Esophagus muscularis mucosa (tissue), 4 donors: ENCODE results near the gene NR1H2. TPM values are rescaled to one million over a fixed set of nuclear protein-coding genes. Genes with fewer than 3 reads are reported as not detected.

Experiments
- DNase-seq: peaks from one replicate; pipeline ENCODE4 v3.0.0-alpha.2; 2017; ENCODE audit errors: extremely low spot score
- H3K27ac ChIP-seq, 4 donors: fragments of 200-600 bp; sonication (generic); replicated peaks in 1 of 4; 1 replicate in 3 of 4; 2 replicates in 1 of 4; pipeline ENCODE4 v1.5.1; 2016 to 2019; ENCODE audit warnings: mild to moderate bottlenecking in 1 of 4
- H3K27me3 ChIP-seq, 4 donors: fragments of 200-600 bp; sonication (generic); one replicate each; pipeline versions ENCODE4 v1.5.1 to v1.6.0; 2016 to 2019
- H3K36me3 ChIP-seq, 4 donors: fragments of 200-600 bp; sonication (generic); one replicate each; pipeline ENCODE4 v1.5.1; 2016 to 2019
- H3K4me1 ChIP-seq, 4 donors: fragments of 200-600 bp; sonication (generic); one replicate each; pipeline ENCODE4 v1.5.1; 2016 to 2019
- H3K4me3 ChIP-seq, 4 donors: fragments of 200-600 bp; sonication (generic); 1 replicate in 2 of 4; 2 replicates in 2 of 4; pipeline ENCODE4 v1.5.1; 2016 to 2019; ENCODE audit warnings: mild to moderate bottlenecking in 4 of 4, moderate library complexity in 1 of 4
- H3K9me3 ChIP-seq, 4 donors: fragments of 200-600 bp; sonication (generic); 1 replicate in 3 of 4; 2 replicates in 1 of 4; pipeline ENCODE4 v1.5.1; 2016 to 2019
- CTCF ChIP-seq, 3 experiments: fragments of 200-600 bp in 2 of 3; fragments of 450-650 bp in 1 of 3; sonication (generic) in 2 of 3; IDR thresholded peaks; one replicate each; pipeline ENCODE4 v1.5.1; 2017 to 2019; ENCODE audit warnings: antibody characterized with exemption in 3 of 3, mild to moderate bottlenecking in 2 of 3, moderate library complexity in 1 of 3
- EP300 ChIP-seq: sonication (generic); formaldehyde crosslinking; IDR thresholded peaks from one replicate; pipeline ENCODE4 v1.6.1; 2017; ENCODE audit warnings: antibody characterized with exemption
- POLR2A ChIP-seq: fragments of 450-650 bp; IDR thresholded peaks from one replicate; pipeline ENCODE4 v1.6.1; 2017; ENCODE audit warnings: antibody characterized with exemption, moderate library complexity, mild to moderate bottlenecking, low read depth
- POLR2AphosphoS5 ChIP-seq, 2 donors: sonication (generic); formaldehyde crosslinking; IDR thresholded peaks; one replicate each; pipeline ENCODE4 v1.6.1; 2017; ENCODE audit warnings: antibody characterized with exemption in 2 of 2
- WGBS: methylation state at CpG from one replicate; pipeline ENCODE4 v1.1.5; 2018; 5-methylcytosine and 5-hydroxymethylcytosine counted together
- intact Hi-C: fragments of 100-400 bp; cut with DNase I; formaldehyde crosslinking; loops from one replicate; pipeline ENCODE4 v1.15.1; 2023
- total RNA-seq, 4 donors: library from RNA; depleted of rRNA; stranded (reverse); fragments of >200 nt; gene quantifications; one replicate each; pipeline versions ENCODE4 v1.1.0 to v1.2.1, GENCODE V29; 2016

The NR1H2 gene
- total RNA-seq, 4 donors from 2014 or later: 123 to 224 (median 191) TPM

- H3K4me1 ChIP-seq: peaks cover 23 to 65% (median 58%) of the 10 kb centered on the region in 4 donors
- no peak for DNase-seq
- peaks cover 0 to 83% (median 41%) of the 10 kb centered on the region in 4 donors for H3K27me3 ChIP-seq
Measured at GRCh38 chr19:50331994-50332243, 44.3 kb upstream of the NR1H2 start.

DNA sequence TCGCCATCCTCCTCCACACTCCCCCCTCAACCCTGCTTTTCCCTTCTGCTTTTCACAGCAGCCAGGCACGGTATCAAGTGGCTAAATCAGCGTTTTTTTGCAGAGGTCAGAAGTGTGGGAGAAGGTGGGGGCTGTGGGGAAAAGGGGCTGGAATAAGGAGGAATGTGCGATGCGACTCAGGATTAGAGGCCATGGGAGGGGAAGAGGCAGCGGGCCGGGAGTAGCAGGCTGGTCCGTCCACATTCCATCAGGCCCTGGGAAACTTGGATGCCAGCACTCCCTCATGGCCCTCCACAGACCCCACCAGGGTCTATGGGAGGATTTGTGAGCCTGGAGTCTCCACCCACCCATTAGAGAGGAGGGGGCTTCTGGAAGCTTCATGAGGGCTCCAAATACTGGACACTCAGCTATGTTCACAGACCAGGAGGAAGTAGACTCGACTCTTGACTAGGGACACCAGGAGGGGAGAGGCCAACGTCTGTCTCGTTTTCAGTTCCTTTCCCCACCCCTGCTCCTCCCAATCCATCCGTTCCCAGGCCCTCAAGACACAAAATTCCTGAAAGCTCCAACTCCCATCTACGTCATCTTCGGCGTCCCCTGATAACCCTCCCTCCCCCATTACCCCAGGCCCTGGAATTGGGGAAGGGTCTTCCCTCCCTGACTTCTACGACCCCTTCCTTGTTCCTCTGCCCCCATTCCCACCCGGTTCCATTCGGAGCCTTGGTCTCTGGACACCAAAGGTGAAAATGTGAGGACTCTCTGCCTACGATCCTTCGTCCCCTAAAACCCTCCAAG is 43.8 kb upstream of the NR1H2 start:
- no peak for TF ChIP-seq CTCF (IDR thresholded peaks at IDR 0.05)
- TF ChIP-seq POLR2AphosphoS5 (IDR thresholded peaks at IDR 0.05): no peak
- TF ChIP-seq POLR2A: no peak
- 23% methylated on average over 20 of the region's 20 CpGs for WGBS
- Histone ChIP-seq H3K27ac (peak overlapping the region; percentile 58 to 79 (median 72)), H3K4me1 (peaks cover 23 to 65% (median 57%) of the 10 kb centered on the region in 4 donors), H3K36me3 (no peaks in the 10 kb centered on the region), H3K27me3 (peaks cover 0 to 77% (median 36%) of the 10 kb centered on the region in 4 donors), H3K9me3 (no peaks in the 10 kb centered on the region), H3K4me3 (peak overlapping the region; percentile 50 to 66 (median 53))
- intact Hi-C loops: no loop called here
- no peak for DNase-seq

More at GRCh38 chr19:50331994-50332243, 44.3 kb upstream of the NR1H2 start:
- Histone ChIP-seq H3K27ac (peak overlapping the region in 1 of 4 donors; percentile 58), H3K9me3 (no peaks in the 10 kb centered on the region), H3K4me3 (peak overlapping the region in 1 of 4 donors; percentile 66), H3K36me3 (no peaks in the 10 kb centered on the region)
- 30% methylated on average over 2 of the region's 2 CpGs for WGBS
- TF ChIP-seq POLR2A: no peak
- intact Hi-C loops: no loop called here

GRCh38 chr19:50333235-50333736 is 43.0 kb upstream of the NR1H2 start:
- 0% methylated on average over 11 of the region's 34 CpGs for WGBS
- no peaks in the 10 kb centered on the region for H3K36me3 ChIP-seq
- peaks cover 23 to 58% (median 54%) of the 10 kb centered on the region in 4 donors for H3K4me1 ChIP-seq
- DNase-seq: peak; percentile 94
- no peaks in the 10 kb centered on the region for H3K9me3 ChIP-seq
- peak overlapping the region; percentile 58 to 79 (median 72) for H3K27ac ChIP-seq
- TF ChIP-seq EP300 (no peak), POLR2AphosphoS5 (IDR thresholded peaks at IDR 0.05) (no peak), POLR2A (no peak), CTCF (IDR thresholded peaks at IDR 0.05) (no peak)
- peak overlapping the region; percentile 50 to 66 (median 53) for H3K4me3 ChIP-seq
- intact Hi-C loops: no loop called here
- peaks cover 0 to 69% (median 30%) of the 10 kb centered on the region in 4 donors for H3K27me3 ChIP-seq

GRCh38 chr19:50333737-50334617 is 42.3 kb upstream of the NR1H2 start:
- Histone ChIP-seq H3K27ac (peak overlapping the region; percentile 58 to 79 (median 72)), H3K36me3 (no peaks in the 10 kb centered on the region), H3K9me3 (no peaks in the 10 kb centered on the region), H3K27me3 (peaks cover 0 to 64% (median 28%) of the 10 kb centered on the region in 4 donors), H3K4me1 (peaks cover 23 to 54% (median 50%) of the 10 kb centered on the region in 4 donors), H3K4me3 (peak overlapping the region; percentile 50 to 66 (median 53))
- intact Hi-C loops: no loop called here
- no peak for DNase-seq
- WGBS: 14% methylated on average over 28 of the region's 54 CpGs
- TF ChIP-seq POLR2A (no peak), POLR2AphosphoS5 (IDR thresholded peaks at IDR 0.05) (peak; percentile 70 to 94), EP300 (no peak), CTCF (IDR thresholded peaks at IDR 0.05) (no peak)
